Measurements from ENCODE around the gene CTNNA2. TPM values are rescaled to one million over a fixed set of nuclear protein-coding genes. Genes with fewer than 3 reads are reported as not detected.
"Not testable (repeated sequence)": the region's sequence is repeated elsewhere in the genome, so short reads cannot be mapped to it uniquely, and the experiment has no call there.

The CTNNA2 gene
- total RNA-seq, 2 experiments from 2014 or later, result not detected

DNA sequence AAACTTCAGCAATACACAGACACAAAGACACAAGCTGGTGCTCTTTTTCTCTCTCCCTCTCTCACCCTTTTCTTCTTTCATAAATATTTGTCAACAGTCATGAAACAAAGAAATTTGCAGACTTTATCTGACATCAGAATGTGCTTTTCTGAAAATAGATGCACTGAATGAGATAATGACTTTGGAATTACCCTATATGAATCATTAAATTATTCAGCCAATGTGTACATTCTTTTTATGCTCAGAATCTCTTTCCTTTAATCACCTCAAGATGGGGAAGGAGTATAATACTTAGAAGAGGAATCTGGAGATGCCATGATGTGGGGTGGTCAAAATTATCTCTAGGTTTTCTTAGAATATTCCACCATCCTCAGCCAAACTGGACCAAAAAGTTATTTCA lies 501.8 kb downstream of the CTNNA2 start:
- ChIA-PET CTCF (no interaction called here), POLR2A (no interaction called here)
- no peak for DNase-seq
- Mint-ChIP-seq H3K4me3 (no peak overlapping the region), H3K36me3 (ENCODE audit: low read depth) (no peaks in the 10 kb centered on the region), H3K4me1 (no peaks in the 10 kb centered on the region), H3K9me3 (no peaks in the 10 kb centered on the region), H3K27ac (no peak overlapping the region), H3K27me3 (no peaks in the 10 kb centered on the region)

- no peaks in the 10 kb centered on the region for H3K27me3 Mint-ChIP-seq
- H3K27ac Mint-ChIP-seq, result no peak overlapping the region
- no peak for DNase-seq
- H3K4me1 Mint-ChIP-seq, result no peaks in the 10 kb centered on the region
- POLR2A ChIA-PET, result no interaction called here
- H3K9me3 Mint-ChIP-seq, result no peaks in the 10 kb centered on the region
- H3K4me3 Mint-ChIP-seq, result no peak overlapping the region
- no peaks in the 10 kb centered on the region for H3K36me3 Mint-ChIP-seq (ENCODE audit: low read depth)
- CTCF ChIA-PET, result no interaction called here
Measured at GRCh38 chr2:80016171-80016570, 503.3 kb downstream of the CTNNA2 start.

DNA sequence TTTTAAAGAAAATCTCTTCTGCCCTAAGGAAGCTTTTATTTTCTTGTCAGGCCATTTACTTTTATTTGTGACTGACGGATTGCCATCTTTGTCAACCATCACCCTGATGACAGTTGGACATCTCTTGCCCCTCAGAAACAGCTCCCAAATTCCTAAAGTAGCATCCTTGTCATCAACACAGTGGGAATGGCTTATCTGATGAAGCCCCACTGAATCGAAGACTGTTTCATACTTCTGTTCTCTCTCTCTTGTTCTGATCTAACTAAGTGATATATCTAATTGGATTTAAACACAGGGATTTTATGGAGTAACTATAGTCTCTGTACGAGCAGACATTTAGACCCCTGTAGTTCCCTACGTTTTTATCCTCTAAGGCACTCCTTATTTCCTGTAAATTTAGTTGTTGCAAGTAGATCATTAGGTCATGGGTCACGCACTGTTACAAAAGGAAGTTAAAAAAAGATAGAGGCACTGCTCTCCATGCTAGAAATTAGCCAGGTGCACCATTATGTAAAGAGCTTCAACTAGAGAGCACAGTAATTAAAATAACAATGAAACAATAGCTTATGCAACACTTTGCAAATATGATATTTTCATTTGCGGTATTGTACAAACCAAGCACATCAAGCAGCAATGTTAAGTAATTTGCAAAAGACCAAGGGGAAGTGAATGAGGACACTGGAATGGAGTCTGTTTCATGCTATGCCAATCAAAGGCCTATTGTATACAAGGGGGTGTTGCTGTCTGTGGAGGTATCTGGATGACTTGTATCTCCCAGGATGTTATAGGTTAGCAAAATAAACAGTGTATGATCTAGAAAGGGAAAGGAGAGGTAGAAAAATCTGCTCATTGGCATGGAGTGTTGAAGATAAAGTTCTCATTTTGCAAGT lies 507.0 kb downstream of the CTNNA2 start:
- Mint-ChIP-seq H3K9me3 (no peaks in the 10 kb centered on the region), H3K4me3 (no peak overlapping the region), H3K4me1 (no peaks in the 10 kb centered on the region), H3K27me3 (no peaks in the 10 kb centered on the region), H3K27ac (no peak overlapping the region), H3K36me3 (ENCODE audit: low read depth) (no peaks in the 10 kb centered on the region)
- DNase-seq, result no peak
- POLR2A ChIA-PET, result no interaction called here
- CTCF ChIA-PET, result no interaction called here

DNA sequence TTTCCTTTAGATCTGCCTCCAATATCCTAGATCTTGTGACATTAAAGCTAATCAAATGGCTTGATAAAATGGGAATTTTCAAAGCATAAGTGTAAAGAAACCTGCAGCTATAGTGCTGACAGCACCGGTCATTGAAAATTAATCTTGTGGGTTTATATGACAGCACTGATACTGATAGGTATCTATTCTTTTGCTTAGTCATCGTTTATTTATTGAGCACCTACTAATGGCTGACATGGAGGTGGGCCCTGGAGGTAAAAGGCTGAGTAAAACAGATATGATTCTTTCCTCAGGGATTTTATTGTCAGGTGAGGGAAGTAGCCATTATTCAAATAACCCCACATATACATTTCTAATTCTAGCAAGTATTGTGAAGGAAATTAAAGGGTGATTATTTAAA lies 509.2 kb downstream of the CTNNA2 start:
- no peak overlapping the region for H3K4me3 Mint-ChIP-seq
- no peaks in the 10 kb centered on the region for H3K27me3 Mint-ChIP-seq
- H3K27ac Mint-ChIP-seq, result no peak overlapping the region
- ChIA-PET POLR2A (no interaction called here), CTCF (no interaction called here)
- no peaks in the 10 kb centered on the region for H3K36me3 Mint-ChIP-seq (ENCODE audit: low read depth)
- no peak for DNase-seq
- H3K9me3 Mint-ChIP-seq, result no peaks in the 10 kb centered on the region
- H3K4me1 Mint-ChIP-seq, result no peaks in the 10 kb centered on the region

DNA sequence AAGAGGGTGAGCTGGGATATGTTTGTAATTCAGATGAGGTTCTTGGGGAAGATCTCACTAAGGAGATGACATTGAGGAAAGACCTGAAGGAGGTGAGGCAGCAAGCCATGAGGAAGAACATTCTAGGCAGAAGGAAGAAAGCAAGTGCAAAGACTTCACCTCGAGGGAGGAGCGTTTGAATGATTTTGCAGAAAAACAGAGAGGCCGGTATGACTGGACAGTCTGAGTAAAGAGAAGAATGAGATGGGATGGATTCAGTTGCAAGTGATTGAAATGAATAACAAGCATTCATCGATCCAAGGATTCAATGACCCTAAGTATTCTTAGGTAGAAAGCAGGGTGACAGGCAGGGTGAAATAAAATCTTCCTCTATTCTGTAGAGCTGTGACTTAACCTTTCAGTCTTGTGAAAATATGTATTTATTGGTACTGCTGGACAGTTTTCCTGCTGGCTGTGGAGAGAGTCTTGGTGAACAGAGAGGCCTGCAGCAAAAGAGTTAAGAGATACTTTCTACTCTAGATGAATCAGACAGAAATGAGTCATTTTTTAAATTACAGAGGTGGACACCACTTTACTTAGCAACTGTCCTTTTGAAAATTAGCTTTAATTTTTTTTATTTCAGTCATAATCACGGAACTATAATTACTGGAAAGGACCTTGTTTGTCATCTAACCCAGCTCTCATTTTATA lies 513.3 kb downstream of the CTNNA2 start:
- no peaks in the 10 kb centered on the region for H3K27me3 Mint-ChIP-seq
- H3K36me3 Mint-ChIP-seq (ENCODE audit: low read depth), result no peaks in the 10 kb centered on the region
- H3K27ac Mint-ChIP-seq, result no peak overlapping the region
- no peak overlapping the region for H3K4me3 Mint-ChIP-seq
- H3K4me1 Mint-ChIP-seq, result no peaks in the 10 kb centered on the region
- H3K9me3 Mint-ChIP-seq, result no peaks in the 10 kb centered on the region
- ChIA-PET CTCF (no interaction called here), POLR2A (no interaction called here)
- DNase-seq, result no peak

GRCh38 chr2:80028051-80028450 lies 515.2 kb downstream of the CTNNA2 start:
- Mint-ChIP-seq H3K4me3 (no peak overlapping the region), H3K27ac (no peak overlapping the region), H3K27me3 (no peaks in the 10 kb centered on the region), H3K9me3 (no peaks in the 10 kb centered on the region), H3K36me3 (ENCODE audit: low read depth) (no peaks in the 10 kb centered on the region), H3K4me1 (no peaks in the 10 kb centered on the region)
- no peak for DNase-seq
- POLR2A ChIA-PET, result no interaction called here
- CTCF ChIA-PET, result no interaction called here

DNA sequence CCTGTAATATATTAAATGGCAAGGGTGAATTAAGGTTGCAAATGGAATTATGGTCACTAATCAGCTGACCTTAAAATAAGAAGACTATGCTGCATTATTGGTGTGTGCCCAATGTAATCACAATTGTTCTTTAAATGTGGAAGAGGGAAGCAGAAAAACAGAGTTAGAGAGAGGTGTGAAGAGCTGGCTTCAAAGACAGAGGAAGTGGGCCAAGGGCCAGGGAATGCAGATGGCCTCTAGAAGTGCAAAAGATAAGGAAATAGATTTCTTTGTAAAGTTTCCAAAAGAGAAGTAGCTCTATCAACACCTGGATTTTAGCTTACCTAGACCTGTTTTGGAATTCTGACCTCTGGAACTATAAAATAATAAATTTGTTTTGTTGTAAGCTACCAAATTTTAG lies 515.7 kb downstream of the CTNNA2 start:
- Mint-ChIP-seq H3K27ac (no peak overlapping the region), H3K4me3 (no peak overlapping the region), H3K27me3 (no peaks in the 10 kb centered on the region), H3K4me1 (no peaks in the 10 kb centered on the region), H3K36me3 (ENCODE audit: low read depth) (no peaks in the 10 kb centered on the region), H3K9me3 (no peaks in the 10 kb centered on the region)
- DNase-seq, result no peak
- ChIA-PET POLR2A (no interaction called here), CTCF (no interaction called here)

GRCh38 chr2:80030135-80030534 lies 517.3 kb downstream of the CTNNA2 start:
- Mint-ChIP-seq H3K27ac (no peak overlapping the region), H3K36me3 (ENCODE audit: low read depth) (no peaks in the 10 kb centered on the region), H3K27me3 (no peaks in the 10 kb centered on the region), H3K4me3 (no peak overlapping the region), H3K9me3 (no peaks in the 10 kb centered on the region), H3K4me1 (no peaks in the 10 kb centered on the region)
- POLR2A ChIA-PET, result no interaction called here
- CTCF ChIA-PET, result no interaction called here
- no peak for DNase-seq

- DNase-seq; CTCF ChIA-PET; H3K36me3 Mint-ChIP-seq (ENCODE audit: low read depth); H3K4me3 Mint-ChIP-seq; H3K9me3 Mint-ChIP-seq; POLR2A ChIA-PET; H3K27ac Mint-ChIP-seq; H3K4me1 Mint-ChIP-seq; H3K27me3 Mint-ChIP-seq: not testable (repeated sequence)
Measured at GRCh38 chr2:80032684-80033083, 519.8 kb downstream of the CTNNA2 start.

DNA sequence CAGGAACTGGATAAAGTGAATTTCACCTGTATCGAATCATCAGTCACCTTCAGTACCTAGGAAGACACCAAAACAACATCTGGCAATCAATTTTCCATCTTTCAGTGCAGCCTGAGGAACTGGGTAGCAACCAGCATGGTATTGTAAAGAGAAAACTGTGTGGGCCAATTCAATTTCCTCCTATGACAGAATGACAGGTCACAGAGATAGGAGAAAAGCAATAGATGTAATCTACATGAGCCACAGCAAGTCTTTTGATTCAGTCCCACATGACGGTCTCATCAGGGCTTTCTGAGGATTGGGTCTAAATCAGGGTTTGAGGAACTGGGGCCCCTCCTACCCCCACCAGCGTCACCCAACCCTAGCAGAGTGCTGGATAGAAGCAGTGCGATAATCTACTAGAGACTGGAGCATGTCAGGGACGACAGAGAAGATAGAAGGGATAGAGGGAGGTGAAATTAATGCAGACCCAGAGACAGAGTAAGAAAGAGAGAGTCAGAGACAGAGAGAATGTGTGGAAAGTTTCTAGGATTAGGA lies 523.0 kb downstream of the CTNNA2 start:
- Mint-ChIP-seq H3K4me1 (no peaks in the 10 kb centered on the region), H3K27ac (no peak overlapping the region), H3K36me3 (ENCODE audit: low read depth) (no peaks in the 10 kb centered on the region), H3K27me3 (no peaks in the 10 kb centered on the region), H3K9me3 (no peaks in the 10 kb centered on the region), H3K4me3 (no peak overlapping the region)
- no peak for DNase-seq
- CTCF ChIA-PET, result interaction anchor here (0.6 kb wide), 1 partner anchor 27 kb away, joined by 3 read pairs; no protein-coding TSS in a partner anchor
- POLR2A ChIA-PET, result no interaction called here

- Mint-ChIP-seq H3K4me1 (no peaks in the 10 kb centered on the region), H3K36me3 (ENCODE audit: low read depth) (no peaks in the 10 kb centered on the region), H3K4me3 (no peak overlapping the region), H3K27ac (no peak overlapping the region), H3K27me3 (no peaks in the 10 kb centered on the region), H3K9me3 (no peaks in the 10 kb centered on the region)
- CTCF ChIA-PET, result no interaction called here
- POLR2A ChIA-PET, result no interaction called here
- DNase-seq, result no peak
Measured at GRCh38 chr2:80037310-80037709, 524.5 kb downstream of the CTNNA2 start.

GRCh38 chr2:80040226-80040625 lies 527.4 kb downstream of the CTNNA2 start:
- no peak for DNase-seq
- H3K36me3 Mint-ChIP-seq (ENCODE audit: low read depth), result no peaks in the 10 kb centered on the region
- CTCF ChIA-PET, result no interaction called here

GRCh38 chr2:80042635-80043034 lies 529.8 kb downstream of the CTNNA2 start:
- Mint-ChIP-seq H3K9me3 (no peaks in the 10 kb centered on the region), H3K36me3 (ENCODE audit: low read depth) (no peaks in the 10 kb centered on the region), H3K4me3 (no peak overlapping the region), H3K27me3 (no peaks in the 10 kb centered on the region), H3K4me1 (no peaks in the 10 kb centered on the region), H3K27ac (no peak overlapping the region)
- ChIA-PET CTCF (no interaction called here), POLR2A (no interaction called here)
- no peak for DNase-seq

More at GRCh38 chr2:80040226-80040625, 527.4 kb downstream of the CTNNA2 start:
- H3K4me3 Mint-ChIP-seq, result no peak overlapping the region
- H3K27me3 Mint-ChIP-seq, result no peaks in the 10 kb centered on the region
- no peaks in the 10 kb centered on the region for H3K4me1 Mint-ChIP-seq
- H3K9me3 Mint-ChIP-seq, result no peaks in the 10 kb centered on the region
- POLR2A ChIA-PET, result no interaction called here
- no peak overlapping the region for H3K27ac Mint-ChIP-seq

DNA sequence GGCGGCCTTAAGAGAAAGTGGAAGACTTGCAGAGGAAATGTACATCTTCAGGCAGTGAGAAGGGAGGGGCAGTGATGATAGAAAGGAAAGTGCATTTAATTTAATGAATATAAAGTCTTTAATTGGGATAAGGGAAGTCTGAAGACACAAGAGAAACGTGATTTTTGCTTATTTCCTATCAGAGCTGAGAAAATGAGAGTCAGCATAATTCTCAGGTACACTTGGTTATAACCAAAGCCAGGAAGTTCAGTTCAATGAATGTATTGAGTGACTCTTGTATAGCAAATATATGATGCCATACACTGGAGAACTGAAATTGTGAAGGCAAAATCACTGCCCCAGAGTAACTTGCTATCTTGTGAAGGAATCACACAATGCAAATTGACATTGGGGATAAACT lies 535.4 kb downstream of the CTNNA2 start:
- no peaks in the 10 kb centered on the region for H3K36me3 Mint-ChIP-seq (ENCODE audit: low read depth)
- POLR2A ChIA-PET, result no interaction called here

More for the DNA sequence above, 535.4 kb downstream of the CTNNA2 start:
- Mint-ChIP-seq H3K27ac (no peak overlapping the region), H3K4me1 (no peaks in the 10 kb centered on the region), H3K27me3 (no peaks in the 10 kb centered on the region), H3K9me3 (no peaks in the 10 kb centered on the region), H3K4me3 (no peak overlapping the region)
- no peak for DNase-seq
- CTCF ChIA-PET, result no interaction called here
